Parathyroid adenoma (tissue), 2 donors: ENCODE results near the gene NSUN6.

ENCODE experiments used
- H2AFZ ChIP-seq: fragments of 300-600 bp; sonication (generic); one replicate; pipeline ENCODE4 v1.7.0; 2017; ENCODE audit warnings: antibody characterized with exemption, mild to moderate bottlenecking
- H3K27ac ChIP-seq: fragments of 300-600 bp; sonication (generic); one replicate; pipeline ENCODE4 v1.7.0; 2017
- H3K27me3 ChIP-seq: fragments of 300-600 bp; sonication (generic); one replicate; pipeline ENCODE4 v1.7.0; 2017; ENCODE audit warnings: low read length; ENCODE audit not compliant: control insufficient read depth, insufficient read depth
- H3K36me3 ChIP-seq: fragments of 300-600 bp; sonication (generic); one replicate; pipeline ENCODE4 v1.7.0; 2017; ENCODE audit warnings: low read length; ENCODE audit not compliant: control insufficient read depth, insufficient read depth
- H3K4me1 ChIP-seq: fragments of 300-600 bp; sonication (generic); one replicate; pipeline ENCODE4 v1.7.0; 2017; ENCODE audit warnings: control low read depth
- H3K4me2 ChIP-seq: fragments of 300-600 bp; sonication (generic); one replicate; pipeline ENCODE4 v1.7.0; 2017; ENCODE audit warnings: low read length
- H3K4me3 ChIP-seq: fragments of 300-600 bp; sonication (generic); one replicate; pipeline ENCODE4 v1.7.0; 2017; ENCODE audit warnings: low read depth, low read length
- H3K79me2 ChIP-seq: fragments of 300-600 bp; sonication (generic); one replicate; pipeline ENCODE4 v1.7.0; 2017; ENCODE audit warnings: control low read depth
- H3K9ac ChIP-seq: fragments of 300-600 bp; sonication (generic); one replicate; pipeline ENCODE4 v1.7.0; 2017; ENCODE audit warnings: mild to moderate bottlenecking
- H3K9me3 ChIP-seq: fragments of 300-600 bp; sonication (generic); one replicate; pipeline ENCODE4 v1.7.0; 2017; ENCODE audit warnings: low read length; ENCODE audit not compliant: control insufficient read depth
- CTCF ChIP-seq: fragments of 300-600 bp; sonication (generic); IDR thresholded peaks from one replicate; pipeline ENCODE4 v1.7.0; 2017; ENCODE audit warnings: antibody characterized with exemption, mild to moderate bottlenecking
- donor health status: primary hyperparathyroidism.

The NSUN6 gene

GRCh38 chr10:18516851-18517250 lies 134.5 kb downstream of the NSUN6 start:
- Histone ChIP-seq H3K79me2 (no peaks in the 10 kb centered on the region), H3K4me1 (no peaks in the 10 kb centered on the region), H3K27ac (no peak overlapping the region), H3K9ac (no peak overlapping the region), H3K4me3 (no peak overlapping the region), H3K27me3 (no peaks in the 10 kb centered on the region), H3K9me3 (no peaks in the 10 kb centered on the region), H3K36me3 (no peaks in the 10 kb centered on the region), H3K4me2 (no peak overlapping the region), H2AFZ (no peak overlapping the region)
- TF ChIP-seq CTCF: no peak

GRCh38 chr10:18514537-18514936 lies 136.8 kb downstream of the NSUN6 start:
- no peak overlapping the region for H3K27ac ChIP-seq
- no peak overlapping the region for H3K4me3 ChIP-seq
- H3K4me1 ChIP-seq: no peaks in the 10 kb centered on the region
- H3K36me3 ChIP-seq: no peaks in the 10 kb centered on the region
- H3K9ac ChIP-seq: no peak overlapping the region
- no peaks in the 10 kb centered on the region for H3K79me2 ChIP-seq
- no peak overlapping the region for H3K4me2 ChIP-seq
- H2AFZ ChIP-seq: no peak overlapping the region
- H3K27me3 ChIP-seq: no peaks in the 10 kb centered on the region
- H3K9me3 ChIP-seq: no peaks in the 10 kb centered on the region
- TF ChIP-seq CTCF: no peak

GRCh38 chr10:18508587-18508986 lies 142.8 kb downstream of the NSUN6 start:
- Histone ChIP-seq H3K4me3 (no peak overlapping the region), H3K27me3 (no peaks in the 10 kb centered on the region), H2AFZ (no peak overlapping the region), H3K4me1 (no peaks in the 10 kb centered on the region), H3K79me2 (no peaks in the 10 kb centered on the region), H3K36me3 (no peaks in the 10 kb centered on the region), H3K27ac (no peak overlapping the region), H3K4me2 (no peak overlapping the region), H3K9me3 (no peaks in the 10 kb centered on the region), H3K9ac (no peak overlapping the region)
- no peak for TF ChIP-seq CTCF

- H3K36me3 ChIP-seq: no peaks in the 10 kb centered on the region
- no peak overlapping the region for H3K4me3 ChIP-seq
Measured at GRCh38 chr10:18505456-18506118, 145.8 kb downstream of the NSUN6 start.

More at GRCh38 chr10:18505456-18506118, 145.8 kb downstream of the NSUN6 start:
- Histone ChIP-seq H3K27me3 (no peaks in the 10 kb centered on the region), H2AFZ (no peak overlapping the region), H3K9ac (no peak overlapping the region), H3K4me2 (peak overlapping the region; percentile 12), H3K4me1 (no peaks in the 10 kb centered on the region), H3K27ac (no peak overlapping the region), H3K9me3 (no peaks in the 10 kb centered on the region), H3K79me2 (no peaks in the 10 kb centered on the region)
- no peak for TF ChIP-seq CTCF
